Nephron progenitor cell (in vitro differentiated cells): ENCODE results near the gene PPP1R11.

Source experiments
- DNase-seq: peaks from one replicate; pipeline ENCODE4 v3.0.0; 2021
- H3K27ac Mint-ChIP-seq: 2 replicates; pipeline ENCODE4 v1.8.0; 2021; ENCODE audit warnings: mild to moderate bottlenecking, moderate library complexity, mixed read lengths
- H3K27me3 Mint-ChIP-seq: 2 replicates; pipeline ENCODE4 v1.8.0; 2021; ENCODE audit warnings: mild to moderate bottlenecking, low read depth, mixed read lengths; ENCODE audit not compliant: poor library complexity
- H3K36me3 Mint-ChIP-seq: 2 replicates; pipeline ENCODE4 v1.8.0; 2021; ENCODE audit warnings: low read depth, mixed read lengths
- H3K4me1 Mint-ChIP-seq: 2 replicates; pipeline ENCODE4 v1.8.0; 2021; ENCODE audit warnings: mixed read lengths
- H3K4me3 Mint-ChIP-seq: 2 replicates; pipeline ENCODE4 v1.8.0; 2021; ENCODE audit warnings: mild to moderate bottlenecking, moderate library complexity, mixed read lengths
- H3K9me3 Mint-ChIP-seq: 2 replicates; pipeline ENCODE4 v1.8.0; 2021; ENCODE audit warnings: mild to moderate bottlenecking, moderate library complexity, mixed read lengths
- TF ChIP-seq, protein P1 (sequence below): fragments of 200-600 bp; sonication (generic); IDR thresholded peaks from 2 replicates; pipeline ENCODE4 v1.5.0; 2021; ENCODE audit warnings: antibody characterized with exemption

PPP1R11 gene

DNA sequence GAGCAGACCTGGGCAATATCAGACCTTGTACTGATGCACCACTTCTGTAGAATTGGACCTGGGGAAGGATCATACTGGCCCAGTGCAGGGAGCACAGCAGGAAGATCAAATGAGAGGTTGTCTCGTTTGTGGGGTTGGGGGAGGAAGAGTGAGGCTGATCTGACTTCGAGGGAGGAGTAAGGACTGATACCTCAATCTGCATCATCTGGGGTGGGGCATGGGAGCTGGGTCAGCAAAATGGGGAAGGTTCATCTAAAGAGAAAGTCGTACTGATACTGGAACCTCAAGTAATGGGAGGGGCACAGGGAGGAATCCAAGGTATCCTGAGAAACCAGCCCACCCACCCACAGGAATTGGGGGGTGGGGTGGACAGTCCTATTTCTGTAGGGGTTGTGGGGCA, 4.9 kb downstream of the PPP1R11 start:
- Mint-ChIP-seq H3K9me3 (peaks cover 13% of the 10 kb centered on the region), H3K4me1 (peaks cover 42% of the 10 kb centered on the region), H3K27me3 (peaks cover 91% of the 10 kb centered on the region), H3K36me3 (peaks cover 36% of the 10 kb centered on the region), H3K4me3 (peak overlapping the region; percentile 68), H3K27ac (no peak overlapping the region)
- TF ChIP-seq, protein P1, sequence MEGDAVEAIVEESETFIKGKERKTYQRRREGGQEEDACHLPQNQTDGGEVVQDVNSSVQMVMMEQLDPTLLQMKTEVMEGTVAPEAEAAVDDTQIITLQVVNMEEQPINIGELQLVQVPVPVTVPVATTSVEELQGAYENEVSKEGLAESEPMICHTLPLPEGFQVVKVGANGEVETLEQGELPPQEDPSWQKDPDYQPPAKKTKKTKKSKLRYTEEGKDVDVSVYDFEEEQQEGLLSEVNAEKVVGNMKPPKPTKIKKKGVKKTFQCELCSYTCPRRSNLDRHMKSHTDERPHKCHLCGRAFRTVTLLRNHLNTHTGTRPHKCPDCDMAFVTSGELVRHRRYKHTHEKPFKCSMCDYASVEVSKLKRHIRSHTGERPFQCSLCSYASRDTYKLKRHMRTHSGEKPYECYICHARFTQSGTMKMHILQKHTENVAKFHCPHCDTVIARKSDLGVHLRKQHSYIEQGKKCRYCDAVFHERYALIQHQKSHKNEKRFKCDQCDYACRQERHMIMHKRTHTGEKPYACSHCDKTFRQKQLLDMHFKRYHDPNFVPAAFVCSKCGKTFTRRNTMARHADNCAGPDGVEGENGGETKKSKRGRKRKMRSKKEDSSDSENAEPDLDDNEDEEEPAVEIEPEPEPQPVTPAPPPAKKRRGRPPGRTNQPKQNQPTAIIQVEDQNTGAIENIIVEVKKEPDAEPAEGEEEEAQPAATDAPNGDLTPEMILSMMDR = no peak
- DNase-seq = no peak

DNA sequence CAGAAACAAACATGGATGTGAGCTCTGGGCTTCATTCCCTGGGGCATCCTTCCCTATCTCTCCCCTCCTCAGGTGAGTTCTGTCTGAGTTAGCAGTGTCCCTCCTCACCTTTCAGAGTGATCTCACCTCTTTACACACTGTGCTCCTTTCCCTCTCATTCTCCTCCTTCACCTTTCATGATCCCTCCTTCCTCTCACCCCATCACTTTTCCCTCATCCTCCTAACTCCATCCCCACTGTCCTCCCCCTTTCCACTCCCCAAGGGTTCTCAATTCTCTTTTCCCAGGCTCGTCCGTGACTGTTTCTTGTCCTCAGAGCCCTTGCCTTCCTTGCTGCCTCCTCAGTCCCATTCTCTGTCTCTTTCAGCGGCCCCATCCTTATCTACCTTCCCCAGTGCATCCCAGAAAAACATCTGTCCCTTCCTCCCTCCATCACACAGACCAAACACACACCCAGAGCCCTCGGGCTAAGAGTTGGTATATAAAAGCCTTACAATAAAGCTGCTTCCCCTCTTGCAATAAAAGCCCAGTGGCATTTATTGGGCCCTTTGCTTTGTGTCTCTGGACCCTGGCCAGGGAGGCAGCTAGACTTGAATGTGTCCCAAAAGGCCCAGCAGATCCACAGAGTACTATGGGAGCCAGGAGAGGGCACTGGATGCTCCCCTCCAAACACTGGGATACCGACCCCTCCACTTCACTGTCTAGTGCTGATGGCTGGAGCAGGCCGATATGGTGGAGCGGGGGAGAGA, 6.7 kb downstream of the PPP1R11 start:
- Mint-ChIP-seq H3K36me3 (peaks cover 27% of the 10 kb centered on the region), H3K27ac (no peak overlapping the region), H3K4me1 (peaks cover 25% of the 10 kb centered on the region), H3K9me3 (peaks cover 13% of the 10 kb centered on the region), H3K4me3 (peak overlapping the region; percentile 78), H3K27me3 (peaks cover 98% of the 10 kb centered on the region)
- TF ChIP-seq, protein P1 = no peak
- no peak for DNase-seq

DNA sequence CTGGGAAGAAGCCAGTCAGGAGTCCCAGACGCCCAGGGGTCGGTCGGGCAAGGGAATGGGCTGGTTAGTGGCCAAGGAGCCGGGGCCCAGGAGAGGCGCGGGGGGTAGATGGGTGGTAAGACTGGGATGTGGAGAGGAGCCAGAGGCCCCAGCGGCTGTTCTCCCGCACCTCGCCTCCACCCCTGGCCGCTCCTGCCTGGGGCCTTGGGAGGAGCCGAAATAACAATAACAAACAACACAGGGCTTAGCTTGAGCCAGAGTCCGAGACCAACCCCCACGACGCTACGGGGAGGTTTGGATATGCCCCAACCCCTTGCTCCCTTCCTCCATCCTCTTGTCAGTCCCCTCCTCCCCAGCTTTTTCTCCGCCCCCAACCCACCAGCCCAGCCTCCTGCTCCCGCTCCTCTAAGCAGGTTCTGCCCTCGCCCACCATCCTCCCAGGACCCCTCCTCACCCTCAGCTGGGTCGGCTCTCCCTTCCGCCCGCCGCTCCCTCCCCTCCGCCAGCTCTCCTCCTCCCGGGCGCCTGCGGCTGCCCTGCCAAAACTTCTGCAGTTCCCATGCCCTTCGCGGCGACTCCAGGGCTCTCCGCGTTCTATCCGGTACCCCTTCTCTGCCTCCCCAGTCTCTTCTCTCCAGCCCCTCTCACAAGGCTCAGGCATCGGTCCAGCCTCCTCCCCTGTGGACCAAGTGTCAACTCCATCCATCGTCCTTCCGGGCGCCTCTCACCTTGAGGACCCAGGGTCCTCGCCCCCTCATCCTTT, 7.5 kb downstream of the PPP1R11 start:
- H3K4me3 Mint-ChIP-seq = peak overlapping the region; percentile 78
- peak; percentile 31 for DNase-seq
- peaks cover 13% of the 10 kb centered on the region for H3K9me3 Mint-ChIP-seq
- peaks cover 25% of the 10 kb centered on the region for H3K4me1 Mint-ChIP-seq
- H3K36me3 Mint-ChIP-seq = peaks cover 20% of the 10 kb centered on the region
- H3K27me3 Mint-ChIP-seq = peaks cover 100% of the 10 kb centered on the region
- TF ChIP-seq, protein P1 = no peak
- H3K27ac Mint-ChIP-seq = no peak overlapping the region

DNA sequence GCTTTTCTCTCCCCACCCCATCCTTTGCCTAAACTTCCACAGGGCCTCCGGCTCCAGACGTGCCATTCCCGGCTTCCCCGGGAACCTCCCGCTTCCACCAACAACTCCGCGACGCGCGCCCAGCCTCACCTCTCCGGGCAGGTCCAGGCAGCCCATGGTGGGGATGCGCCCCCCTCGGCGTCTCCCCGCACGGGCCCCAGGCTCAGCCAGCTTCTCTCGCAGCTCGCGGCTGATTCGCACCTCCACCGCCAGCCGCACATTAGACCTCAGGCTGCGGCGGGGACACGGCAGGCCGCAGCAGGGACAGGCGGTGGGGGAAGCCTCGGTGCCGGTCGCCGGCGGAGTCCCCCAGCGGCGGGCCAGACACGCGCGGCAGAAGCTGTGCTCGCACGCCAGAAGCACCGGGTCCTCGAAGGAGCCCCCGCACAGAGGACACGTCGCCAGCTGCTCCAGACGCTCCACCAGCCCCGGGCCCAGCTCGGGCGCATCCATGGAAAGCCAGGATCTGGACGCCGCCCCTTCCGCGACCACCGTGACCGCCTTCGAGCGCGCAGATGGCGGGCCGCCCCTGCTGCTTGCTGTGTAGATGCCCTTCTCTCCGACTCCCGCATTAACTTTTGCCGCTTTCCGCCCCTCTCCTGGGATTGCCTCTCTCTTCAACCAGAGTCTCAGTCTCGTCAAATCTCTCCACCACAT, 8.2 kb downstream of the PPP1R11 start, which contains the start of gene RNF39:
Gene RNF39 (minus strand): TSS at position 676 of the 696 bp plus-strand sequence. CDS start 184 bp downstream, at position 492.
- Mint-ChIP-seq H3K36me3 (peaks cover 13% of the 10 kb centered on the region), H3K27me3 (peaks cover 100% of the 10 kb centered on the region)

DNA sequence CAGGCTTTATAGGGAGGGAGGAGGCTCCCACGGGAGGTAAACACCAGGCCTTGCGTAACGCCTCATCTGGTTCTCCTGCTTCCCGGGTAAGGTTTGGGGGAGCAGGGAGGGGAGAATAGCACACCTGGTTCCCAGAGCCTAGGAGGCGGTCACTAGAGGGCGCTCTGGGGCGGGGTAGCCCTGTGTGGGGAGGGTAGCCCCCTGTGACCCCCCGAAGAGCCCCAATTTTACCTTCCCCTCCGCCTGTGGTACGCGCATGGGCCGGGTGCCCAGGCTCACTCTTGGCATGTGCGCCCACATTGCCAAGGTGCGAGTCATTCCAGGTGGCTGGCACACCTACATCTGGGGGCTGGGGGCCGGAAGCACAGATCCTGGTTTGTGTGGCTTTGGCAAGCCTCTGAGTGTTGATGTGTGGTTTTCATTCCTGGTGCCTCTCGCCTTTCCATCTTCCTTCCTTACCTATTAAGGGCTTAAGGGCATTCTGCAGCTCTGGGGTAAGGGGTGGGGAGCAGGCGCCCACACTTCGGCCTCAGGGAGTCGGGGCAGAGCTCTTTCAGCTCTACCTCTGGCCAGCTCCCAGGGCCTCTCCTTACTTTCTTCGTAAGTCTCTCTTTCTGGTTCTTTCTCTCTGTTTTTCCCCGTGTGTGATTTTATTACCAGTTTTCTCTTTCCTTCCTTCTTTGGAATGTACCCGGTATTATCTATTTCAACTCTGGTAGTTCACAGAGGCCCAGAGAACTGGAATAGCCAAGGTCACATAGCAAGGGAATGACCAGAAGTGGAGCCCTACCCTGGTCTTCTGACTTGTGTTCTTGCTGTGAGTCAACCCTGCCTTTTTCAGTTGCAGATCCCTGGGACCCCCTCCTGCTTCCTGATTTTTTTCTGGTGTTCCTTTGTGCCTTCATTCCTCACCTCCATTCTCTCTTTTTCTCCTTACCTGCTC, 9.1 kb downstream of the PPP1R11 start:
- Mint-ChIP-seq H3K9me3 (peaks cover 9% of the 10 kb centered on the region), H3K4me3 (peak overlapping the region; percentile 77), H3K27ac (no peak overlapping the region), H3K36me3 (peaks cover 10% of the 10 kb centered on the region), H3K4me1 (peaks cover 19% of the 10 kb centered on the region), H3K27me3 (peaks cover 95% of the 10 kb centered on the region)
- peak; percentile 38 for DNase-seq
- TF ChIP-seq, protein P1 = peak; percentile 24

More for the DNA sequence above, 8.2 kb downstream of the PPP1R11 start, which contains the start of gene RNF39:
- no peak within 1 kb of the TSS for H3K27ac Mint-ChIP-seq
- H3K9me3 Mint-ChIP-seq = peaks cover 13% of the 10 kb centered on the region
- peaks cover 25% of the 10 kb centered on the region for H3K4me1 Mint-ChIP-seq
- peak; percentile 50 for DNase-seq
- peak within 1 kb of the TSS; percentile 78 for H3K4me3 Mint-ChIP-seq
- TF ChIP-seq, protein P1 = no peak
